H1 (cell line): ENCODE data around the gene USH2A.

Experiments
- CBX5 ChIP-seq: fragments of 300-800, 300-1000 bp; sonication (generic); IDR thresholded peaks from 2 replicates; pipeline ENCODE4 v1.7.1; 2016; ENCODE audit warnings: antibody characterized with exemption, low read length, low read depth
- CHD2 ChIP-seq: IDR thresholded peaks from 2 replicates; pipeline ENCODE4 v1.6.1; 2012; ENCODE audit warnings: low read length, improper control_type of control experiment
- JUN ChIP-seq: IDR thresholded peaks from 2 replicates; pipeline ENCODE4 v1.6.1; 2011; ENCODE audit warnings: low read depth, mild to moderate bottlenecking, improper control_type of control experiment, low read length
- NRF1 ChIP-seq: IDR thresholded peaks from 2 replicates; pipeline ENCODE4 v1.6.1; 2011; ENCODE audit warnings: mild to moderate bottlenecking, low read depth, low read length, improper control_type of control experiment
- POLR2A ChIP-seq, 2 experiments: IDR thresholded peaks; 1 replicate in 1 of 2; 2 replicates in 1 of 2; pipeline ENCODE4 v1.6.1; 2011; ENCODE audit warnings: low read depth in 2 of 2, low read length in 2 of 2, mild to moderate bottlenecking in 2 of 2; ENCODE audit errors: control extremely low read depth in 1 of 2
- POLR2AphosphoS5 ChIP-seq: IDR thresholded peaks from 2 replicates; pipeline ENCODE4 v1.6.1; 2011; ENCODE audit warnings: low read depth, low read length
- RAD21 ChIP-seq, 2 experiments: IDR thresholded peaks in 1 of 2; conservative IDR thresholded peaks in 1 of 2; 2 replicates each; pipeline ENCODE4 v1.6.1; 2011; ENCODE audit warnings: low read depth in 2 of 2, low read length in 2 of 2, improper control_type of control experiment in 1 of 2, inconsistent platforms in 1 of 2, mild to moderate bottlenecking in 1 of 2, moderate library complexity in 1 of 2
- SIRT6 ChIP-seq: IDR thresholded peaks from one replicate; pipeline ENCODE4 v1.7.1; 2012; ENCODE audit warnings: low read length, inconsistent platforms
- SP1 ChIP-seq: IDR thresholded peaks from 2 replicates; pipeline ENCODE4 v1.6.1; 2011; ENCODE audit warnings: low read depth, low read length
- TF ChIP-seq, protein P1 (sequence below), 3 experiments: IDR thresholded peaks; 1 replicate in 2 of 3; 2 replicates in 1 of 3; pipeline versions ENCODE4 v1.5.1 to v1.6.1; 2011; ENCODE audit warnings: low read length in 3 of 3, mild to moderate bottlenecking in 3 of 3, inconsistent platforms in 2 of 3, low read depth in 1 of 3, moderate library complexity in 1 of 3; ENCODE audit not compliant: insufficient read depth in 1 of 3; ENCODE audit errors: control extremely low read depth in 1 of 3

DNA sequence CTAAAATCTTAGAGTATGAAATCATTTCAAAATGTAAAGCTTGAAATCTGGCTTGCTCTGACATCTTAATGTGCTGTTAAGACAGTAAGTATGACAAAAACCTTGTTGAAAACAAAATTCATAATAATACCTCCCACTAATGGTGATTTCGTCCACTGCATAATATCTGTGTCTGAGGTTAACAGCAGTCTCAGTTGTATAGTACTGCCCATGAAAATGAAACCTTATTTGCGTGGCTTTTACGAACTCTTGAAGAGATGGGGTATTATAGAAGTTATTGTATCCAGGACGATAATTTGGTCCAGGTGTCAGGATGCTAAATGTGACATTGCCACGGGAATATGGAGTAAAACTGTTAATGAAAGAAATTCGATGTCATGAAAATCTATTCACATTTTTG is 99.9 kb downstream of the USH2A start:
- TF ChIP-seq SIRT6 (no peak), SP1 (no peak), JUN (no peak), POLR2AphosphoS5 (no peak), CHD2 (no peak), NRF1 (no peak), POLR2A (IDR thresholded peaks at IDR 0.05; ENCODE audit: control extremely low read depth in 1 of 2, low read depth in 2 of 2, low read length in 2 of 2) (no peak), CBX5 (no peak), RAD21 (IDR thresholded peaks at IDR 0.05 in 1 of 2, conservative IDR thresholded peaks at IDR 0.05 in 1 of 2; ENCODE audit: low read depth in 2 of 2, low read length in 2 of 2) (no peak)
- TF ChIP-seq, protein P1, sequence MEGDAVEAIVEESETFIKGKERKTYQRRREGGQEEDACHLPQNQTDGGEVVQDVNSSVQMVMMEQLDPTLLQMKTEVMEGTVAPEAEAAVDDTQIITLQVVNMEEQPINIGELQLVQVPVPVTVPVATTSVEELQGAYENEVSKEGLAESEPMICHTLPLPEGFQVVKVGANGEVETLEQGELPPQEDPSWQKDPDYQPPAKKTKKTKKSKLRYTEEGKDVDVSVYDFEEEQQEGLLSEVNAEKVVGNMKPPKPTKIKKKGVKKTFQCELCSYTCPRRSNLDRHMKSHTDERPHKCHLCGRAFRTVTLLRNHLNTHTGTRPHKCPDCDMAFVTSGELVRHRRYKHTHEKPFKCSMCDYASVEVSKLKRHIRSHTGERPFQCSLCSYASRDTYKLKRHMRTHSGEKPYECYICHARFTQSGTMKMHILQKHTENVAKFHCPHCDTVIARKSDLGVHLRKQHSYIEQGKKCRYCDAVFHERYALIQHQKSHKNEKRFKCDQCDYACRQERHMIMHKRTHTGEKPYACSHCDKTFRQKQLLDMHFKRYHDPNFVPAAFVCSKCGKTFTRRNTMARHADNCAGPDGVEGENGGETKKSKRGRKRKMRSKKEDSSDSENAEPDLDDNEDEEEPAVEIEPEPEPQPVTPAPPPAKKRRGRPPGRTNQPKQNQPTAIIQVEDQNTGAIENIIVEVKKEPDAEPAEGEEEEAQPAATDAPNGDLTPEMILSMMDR (IDR thresholded peaks at IDR 0.05; ENCODE audit: control extremely low read depth in 1 of 3, insufficient read depth in 1 of 3, low read depth in 1 of 3, low read length in 3 of 3): no peak
